Activated CD4-positive, alpha-beta T cell treated with anti-CD3 and anti-CD28 coated beads, Interleukin-2, amount 50 U/mL, for 24 hours (primary cell): ENCODE measurements around the gene ACTR2.
"Not testable (repeated sequence)": the region's sequence is repeated elsewhere in the genome, so short reads cannot be mapped to it uniquely, and the experiment has no call there.

Experiments used
- DNase-seq, 2 donors: peaks; one replicate each; pipeline ENCODE4 v3.0.0-alpha.2; 2020; ENCODE audit warnings: low read depth in 1 of 2, low spot score in 1 of 2

Gene ACTR2

GRCh38 chr2:65311049-65311448 is 83.4 kb downstream of the ACTR2 start:
- DNase-seq, result no peak

GRCh38 chr2:65311596-65311995 is 84.0 kb downstream of the ACTR2 start:
- no peak for DNase-seq

GRCh38 chr2:65313126-65313953 is 85.7 kb downstream of the ACTR2 start:
- no peak for DNase-seq

GRCh38 chr2:65313954-65314256 is 86.3 kb downstream of the ACTR2 start:
- no peak for DNase-seq

- DNase-seq, result no peak
Observed at GRCh38 chr2:65314801-65315441, 87.3 kb downstream of the ACTR2 start.

- DNase-seq, result no peak
Observed at GRCh38 chr2:65316072-65316471, 88.4 kb downstream of the ACTR2 start.

- DNase-seq, result not testable (repeated sequence)
Observed at GRCh38 chr2:65317351-65317750, 89.7 kb downstream of the ACTR2 start.

- no peak for DNase-seq
Observed at GRCh38 chr2:65317841-65318240, 90.2 kb downstream of the ACTR2 start.

GRCh38 chr2:65319072-65319673 is 91.5 kb downstream of the ACTR2 start:
- DNase-seq, result no peak

- DNase-seq, result no peak
Observed at GRCh38 chr2:65319674-65320041, 92.0 kb downstream of the ACTR2 start.

- DNase-seq, result no peak
Observed at GRCh38 chr2:65320042-65320725, 92.6 kb downstream of the ACTR2 start.
